HG02852 (cell line): ENCODE measurements around the gene PEX1.
"Not testable (repeated sequence)": the region's sequence is repeated elsewhere in the genome, so short reads cannot be mapped to it uniquely, and the experiment has no call there.

ENCODE experiments used
- ATAC-seq: cut with Tn5 transposase; IDR thresholded peaks from one replicate; pipeline ENCODE4 v1.9.1; 2021; ENCODE audit warnings: mild to moderate bottlenecking, moderate library complexity; ENCODE audit not compliant: unreplicated experiment

Gene PEX1

DNA sequence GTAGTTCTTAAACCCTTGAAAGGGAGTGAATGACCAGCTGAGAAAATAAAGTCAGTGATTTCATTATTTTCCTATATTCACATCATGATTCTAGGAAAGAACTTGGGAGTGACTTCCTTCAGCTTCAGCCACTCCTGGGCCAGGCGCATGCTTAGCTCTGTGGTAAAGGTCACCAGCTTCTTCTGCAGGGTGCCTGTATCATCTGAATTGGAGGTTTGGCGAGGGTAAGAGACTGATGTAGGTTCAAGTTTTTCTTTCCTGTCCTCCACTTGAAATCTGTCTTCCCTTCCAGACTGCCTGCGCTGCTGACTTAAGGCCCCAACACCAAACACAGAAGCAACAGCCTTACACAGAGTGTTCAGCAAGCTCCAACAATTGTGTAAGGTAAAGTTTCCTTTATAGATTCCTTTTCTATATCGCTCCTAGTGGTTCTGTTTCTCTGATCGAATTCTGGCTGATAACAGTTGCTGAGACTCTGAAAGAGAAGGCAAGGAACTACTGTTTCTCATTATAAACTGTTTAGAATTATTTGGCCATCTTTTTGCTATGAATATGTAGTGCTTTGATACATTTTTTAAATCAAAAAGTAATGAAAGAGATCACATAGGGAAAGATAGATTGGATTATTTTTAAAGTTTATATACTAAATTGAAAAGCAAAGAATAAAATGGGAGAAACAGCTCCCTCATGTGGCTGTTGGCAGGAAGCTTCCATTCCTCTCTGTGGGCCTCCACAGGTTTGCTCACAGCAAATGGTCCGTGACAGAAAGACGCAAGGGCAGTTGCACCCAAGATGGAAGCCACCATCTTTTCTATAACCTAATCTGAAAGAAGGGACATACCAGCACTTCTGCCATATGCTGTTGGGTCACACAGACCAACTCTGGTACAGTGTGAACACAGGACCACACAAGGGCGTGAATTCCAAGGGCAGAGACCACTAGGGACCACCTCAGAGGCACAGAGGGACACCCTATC is 67.0 kb downstream of the PEX1 start:
- ATAC-seq = peak; percentile 80

DNA sequence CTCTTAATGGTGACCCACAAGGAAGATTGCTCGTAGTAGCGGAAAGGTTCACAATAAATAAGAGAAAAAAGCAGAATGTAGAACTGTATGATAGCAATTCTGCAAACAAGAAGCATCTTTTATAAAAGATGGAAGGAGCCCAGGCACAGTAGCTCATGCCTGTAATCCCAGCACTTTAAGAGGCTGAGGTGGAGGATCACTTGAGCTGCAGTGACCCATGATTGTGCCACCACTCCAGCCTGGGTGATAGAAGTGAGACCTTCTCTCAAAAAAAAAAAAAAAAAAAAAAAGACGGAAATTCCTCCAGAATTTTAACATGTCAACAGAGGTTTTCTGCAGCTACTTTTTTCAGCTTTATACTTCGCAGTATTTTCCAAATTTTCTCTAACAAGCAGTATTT is 67.8 kb downstream of the PEX1 start:
- ATAC-seq = no peak

DNA sequence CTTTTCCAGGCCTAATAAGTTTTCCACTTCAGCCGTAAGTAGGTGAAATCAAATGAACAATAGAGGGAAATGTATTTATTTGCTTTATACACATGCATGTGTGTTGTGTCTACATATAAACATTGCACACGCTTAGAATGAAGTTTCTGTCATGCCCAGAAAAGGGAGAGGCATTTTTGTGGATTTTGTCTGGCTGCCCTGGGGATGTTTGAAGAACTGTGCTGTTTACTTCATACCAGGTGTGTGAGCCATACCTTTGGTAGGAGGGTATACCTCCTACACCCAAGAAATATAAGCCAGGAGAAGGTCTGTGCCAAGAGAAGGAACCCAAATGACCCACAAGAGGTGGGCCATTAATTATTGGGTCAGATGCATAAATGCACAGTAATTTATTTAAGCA is 68.2 kb downstream of the PEX1 start:
- no peak for ATAC-seq

DNA sequence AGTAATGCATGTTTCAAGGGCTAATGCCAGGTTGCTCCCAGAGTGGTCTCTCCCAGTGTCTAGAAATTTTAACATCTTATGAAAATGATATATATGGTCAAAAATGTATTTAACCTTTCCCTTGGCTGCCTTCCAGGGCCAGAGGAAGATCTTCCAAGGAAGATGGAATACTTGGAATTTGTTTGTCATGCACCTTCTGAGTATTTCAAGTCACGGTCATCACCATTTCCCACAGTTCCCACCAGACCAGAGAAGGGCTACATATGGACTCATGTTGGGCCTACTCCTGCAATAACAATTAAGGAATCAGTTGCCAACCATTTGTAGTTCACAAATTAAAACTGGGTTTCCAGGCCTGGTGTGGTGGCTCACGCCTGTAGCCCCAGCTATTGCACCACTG is 72.1 kb downstream of the PEX1 start:
- ATAC-seq = no peak

DNA sequence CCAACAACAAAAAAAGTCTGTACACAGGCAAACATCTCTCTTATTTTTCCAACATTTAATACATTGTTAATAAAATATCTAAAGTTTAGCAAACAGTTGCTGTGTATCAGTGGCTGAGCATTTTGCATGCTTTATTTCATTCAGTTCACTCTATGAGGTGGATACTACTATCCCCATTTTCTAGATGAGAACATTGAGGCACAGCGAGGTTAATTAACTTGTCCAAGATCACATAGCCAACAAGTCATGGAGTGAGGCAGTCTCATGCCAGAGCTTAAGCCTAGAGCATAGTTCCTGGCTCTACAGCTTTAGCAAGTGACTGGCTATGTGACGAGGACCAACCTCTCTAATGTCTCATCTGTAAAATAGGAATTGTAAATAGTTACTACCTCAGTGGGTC is 76.7 kb downstream of the PEX1 start:
- no peak for ATAC-seq

DNA sequence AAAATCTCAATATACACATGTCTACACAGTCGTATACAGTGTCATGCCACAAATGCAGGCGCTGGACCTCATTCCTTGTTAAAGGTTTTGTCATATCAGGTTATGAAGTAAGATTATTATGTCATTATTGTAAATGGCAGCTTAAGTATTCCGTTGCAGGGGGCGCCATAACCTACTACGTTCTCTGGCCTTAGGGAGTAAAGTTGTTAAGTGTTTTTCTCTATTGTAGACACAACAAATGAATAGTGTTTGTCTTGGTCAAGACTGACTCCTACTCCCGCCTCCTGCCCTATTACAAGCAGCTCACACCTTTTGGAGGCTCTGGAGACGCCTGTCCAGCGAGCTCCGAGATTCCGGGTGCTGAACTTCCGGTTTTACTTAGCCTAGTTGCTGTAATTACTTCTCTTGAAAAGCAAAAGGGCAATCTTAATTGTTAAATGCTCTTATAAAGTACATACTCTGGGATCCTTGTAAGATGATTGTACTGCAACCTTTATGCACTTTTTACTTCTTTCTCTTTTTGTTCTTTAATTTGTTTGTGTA is 80.0 kb downstream of the PEX1 start:
- peak; percentile 32 for ATAC-seq

DNA sequence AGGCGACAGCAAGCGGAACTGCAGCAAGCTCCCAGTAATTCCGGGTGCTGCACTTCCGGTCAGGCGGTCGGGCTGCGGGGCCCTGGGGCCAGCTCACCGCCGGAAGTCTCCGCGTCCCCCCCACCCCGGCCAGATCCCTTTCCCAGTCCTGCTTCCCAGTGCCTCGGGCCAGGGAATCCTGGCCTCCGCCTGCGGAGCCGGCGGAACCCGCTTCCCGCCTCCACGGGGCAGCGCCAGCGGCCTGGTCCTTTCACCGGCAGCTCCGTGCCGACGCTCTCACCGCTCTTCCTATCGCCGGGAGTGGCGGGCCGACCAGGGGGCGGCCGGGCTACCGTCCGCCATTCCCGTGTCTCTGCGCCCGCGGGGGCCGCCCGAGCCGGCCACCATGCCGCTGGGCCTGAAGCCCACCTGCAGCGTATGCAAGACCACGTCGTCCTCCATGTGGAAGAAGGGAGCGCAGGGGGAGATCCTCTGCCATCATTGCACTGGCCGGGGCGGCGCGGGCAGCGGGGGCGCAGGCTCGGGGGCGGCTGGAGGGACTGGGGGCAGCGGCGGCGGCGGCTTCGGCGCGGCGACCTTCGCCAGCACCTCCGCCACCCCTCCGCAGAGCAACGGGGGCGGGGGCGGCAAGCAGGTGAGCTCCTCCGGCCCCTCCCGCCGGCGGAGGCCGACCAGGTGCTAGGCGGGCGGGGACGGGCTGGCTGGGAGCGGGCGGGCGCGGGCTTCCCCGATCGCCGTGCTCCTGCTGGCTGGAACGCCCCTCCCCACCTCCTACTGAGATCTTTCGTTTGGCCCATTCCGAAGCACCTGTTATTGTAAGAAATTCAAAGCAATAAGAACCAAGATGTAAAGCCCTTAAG is 80.7 kb downstream of the PEX1 start, which contains the start of gene GATAD1:
Gene GATAD1, plus strand, starts transcription at position 138 of the 860 bp plus-strand sequence. Its CDS starts 248 bp downstream, at position 386.
- ATAC-seq = peak; percentile 89

DNA sequence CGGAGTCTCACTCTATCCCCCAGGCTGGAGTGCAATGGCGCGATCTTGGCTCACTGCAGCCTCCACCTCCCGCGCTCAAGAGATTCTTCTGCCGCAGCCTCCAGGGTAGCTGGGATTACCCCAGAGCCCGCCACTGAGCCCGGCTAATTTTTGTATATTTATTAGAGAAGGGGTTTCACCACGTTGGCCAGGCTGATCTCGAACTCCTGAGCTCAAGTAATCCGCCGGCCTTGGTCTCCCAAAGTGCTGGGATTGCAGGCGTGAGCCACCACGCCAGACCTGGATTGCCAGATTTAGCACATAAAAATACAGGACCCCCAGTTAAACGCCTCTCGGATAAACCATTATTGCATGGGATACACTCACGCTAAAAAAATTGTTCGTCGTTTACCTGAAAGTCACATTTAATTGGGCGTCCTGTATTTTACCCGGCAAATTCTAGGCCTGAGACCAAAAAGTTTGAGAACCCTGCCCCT is 81.4 kb downstream of the PEX1 start:
- no peak for ATAC-seq

DNA sequence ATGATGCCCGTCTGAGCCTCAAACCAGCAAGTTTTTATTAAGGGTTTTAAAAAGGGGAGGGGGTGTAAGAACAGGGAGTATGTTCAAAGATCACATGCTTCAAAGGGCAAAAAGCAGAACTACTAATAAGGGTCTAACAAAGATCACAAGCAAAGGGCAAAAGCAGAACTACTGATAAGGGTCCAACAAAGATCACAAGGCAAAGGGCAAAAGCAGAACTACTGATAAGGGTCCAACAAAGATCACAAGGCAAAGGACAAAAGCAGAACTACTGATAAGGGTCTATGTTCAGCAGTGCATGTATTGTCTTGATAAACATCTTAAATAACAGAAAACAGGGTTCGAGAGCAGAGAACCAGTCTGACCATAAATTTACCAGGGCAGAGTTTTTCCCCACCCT is 85.6 kb downstream of the PEX1 start:
- not testable (repeated sequence) for ATAC-seq

DNA sequence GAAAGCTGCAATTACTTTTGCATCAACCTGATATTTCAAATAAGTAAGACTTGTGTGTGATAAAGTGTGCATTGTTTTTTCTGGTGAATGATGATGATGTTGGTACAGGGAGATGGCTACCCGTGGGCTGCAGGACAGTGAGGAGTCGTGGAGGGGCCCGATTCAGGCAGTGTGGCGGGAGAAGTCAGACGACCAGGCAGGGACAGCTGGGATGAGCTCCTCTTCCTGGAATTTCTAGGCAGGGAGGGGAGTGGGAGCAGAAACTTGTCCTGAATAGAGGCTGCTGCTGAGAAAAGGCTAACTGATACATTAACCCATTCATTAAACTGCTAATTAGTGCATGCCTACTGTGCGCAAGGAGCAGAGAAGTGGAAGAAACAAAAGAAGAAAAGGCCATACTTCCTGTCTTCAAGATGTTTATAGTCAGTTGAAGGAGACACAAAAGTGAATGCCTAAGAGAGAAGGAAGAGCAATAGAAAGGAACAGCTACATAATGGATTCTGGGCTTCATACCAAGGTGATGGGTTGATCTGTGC is 90.3 kb downstream of the PEX1 start:
- ATAC-seq = no peak
